Cardiac muscle cell (in vitro differentiated cells and primary cell): ENCODE measurements around the gene BBS9. TPM values are rescaled to one million over a fixed set of nuclear protein-coding genes. Genes with fewer than 3 reads are reported as not detected.

Experiments used
- DNase-seq, 2 donors: peaks; one replicate each; pipeline versions ENCODE4 v3.0.0 to v3.0.0-alpha.2; 2010 to 2017; ENCODE audit warnings: low read depth in 1 of 2, low spot score in 1 of 2
- H3K27ac ChIP-seq: fragments of 200-600 bp; sonication (generic); 2 replicates; pipeline ENCODE4 v1.5.1; 2016
- H3K27me3 ChIP-seq: fragments of 200-600 bp; sonication (generic); 2 replicates; pipeline ENCODE4 v1.6.0; 2016; ENCODE audit warnings: control low read depth
- H3K36me3 ChIP-seq: fragments of 200-600 bp; sonication (generic); 2 replicates; pipeline ENCODE4 v1.5.1; 2016; ENCODE audit warnings: control low read depth
- H3K4me1 ChIP-seq: fragments of 200-600 bp; sonication (generic); 2 replicates; pipeline ENCODE4 v1.8.1; 2017; ENCODE audit warnings: low read depth, mild to moderate bottlenecking, mixed run types
- H3K4me3 ChIP-seq: fragments of 200-600 bp; sonication (generic); 2 replicates; pipeline ENCODE4 v1.5.1; 2016; ENCODE audit warnings: mild to moderate bottlenecking
- H3K9me3 ChIP-seq: fragments of 200-600 bp; sonication (generic); 2 replicates; pipeline ENCODE4 v1.5.1; 2017; ENCODE audit warnings: low read depth, mild to moderate bottlenecking, control low read depth
- polyA plus RNA-seq: library from polyadenylated mRNA; unstranded; fragments of >200 nt; fragmentation: Nextera tagmentation; extraction: Ambion mirVana; gene quantifications from 2 replicates; pipeline ENCODE4 v1.2.1, GENCODE V29; 2016
- total RNA-seq: library from RNA; depleted of rRNA; stranded (reverse); fragments of >200 nt; gene quantifications from 2 replicates; pipeline ENCODE4 v1.2.3, GENCODE V29; 2016
- TF ChIP-seq, protein P1 (sequence below): IDR thresholded peaks from 2 replicates; pipeline ENCODE4 v1.5.1; 2012; ENCODE audit warnings: low read depth, mild to moderate bottlenecking, low read length

The BBS9 gene
- total and polyA plus RNA-seq, 2 experiments from 2014 or later = 9.8 to 13.2 TPM

DNA sequence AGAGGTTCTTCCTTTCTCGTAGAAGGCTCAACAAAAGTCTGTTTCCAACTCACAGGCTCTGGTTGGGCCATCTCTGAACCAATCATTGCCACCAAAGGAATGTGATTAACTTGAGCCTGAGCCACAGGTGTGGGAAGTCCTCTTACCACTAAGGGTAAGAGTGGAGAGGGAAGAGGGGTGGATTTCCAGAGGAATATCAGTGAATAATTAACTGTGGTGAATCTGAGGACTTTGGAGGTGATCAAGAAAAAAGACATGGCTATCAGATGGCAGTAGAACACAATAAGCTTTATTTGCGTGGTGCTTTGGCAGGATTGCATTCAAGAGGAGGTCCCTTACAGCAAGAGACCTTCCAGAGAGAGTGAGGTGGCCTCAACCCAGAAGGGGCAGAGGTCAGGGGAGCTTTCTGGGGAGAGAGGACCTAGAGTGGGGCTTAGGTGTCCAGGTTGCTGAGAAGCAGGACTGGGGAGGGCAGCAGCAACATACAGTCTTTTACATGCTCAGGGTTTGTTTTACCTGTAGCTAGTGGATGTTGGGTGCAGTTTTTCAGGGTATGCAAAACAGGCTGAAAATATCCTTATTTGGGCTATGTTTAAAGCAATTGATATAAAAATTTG lies 61.4 kb downstream of the BBS9 start:
- DNase-seq = no peak
- TF ChIP-seq, protein P1, sequence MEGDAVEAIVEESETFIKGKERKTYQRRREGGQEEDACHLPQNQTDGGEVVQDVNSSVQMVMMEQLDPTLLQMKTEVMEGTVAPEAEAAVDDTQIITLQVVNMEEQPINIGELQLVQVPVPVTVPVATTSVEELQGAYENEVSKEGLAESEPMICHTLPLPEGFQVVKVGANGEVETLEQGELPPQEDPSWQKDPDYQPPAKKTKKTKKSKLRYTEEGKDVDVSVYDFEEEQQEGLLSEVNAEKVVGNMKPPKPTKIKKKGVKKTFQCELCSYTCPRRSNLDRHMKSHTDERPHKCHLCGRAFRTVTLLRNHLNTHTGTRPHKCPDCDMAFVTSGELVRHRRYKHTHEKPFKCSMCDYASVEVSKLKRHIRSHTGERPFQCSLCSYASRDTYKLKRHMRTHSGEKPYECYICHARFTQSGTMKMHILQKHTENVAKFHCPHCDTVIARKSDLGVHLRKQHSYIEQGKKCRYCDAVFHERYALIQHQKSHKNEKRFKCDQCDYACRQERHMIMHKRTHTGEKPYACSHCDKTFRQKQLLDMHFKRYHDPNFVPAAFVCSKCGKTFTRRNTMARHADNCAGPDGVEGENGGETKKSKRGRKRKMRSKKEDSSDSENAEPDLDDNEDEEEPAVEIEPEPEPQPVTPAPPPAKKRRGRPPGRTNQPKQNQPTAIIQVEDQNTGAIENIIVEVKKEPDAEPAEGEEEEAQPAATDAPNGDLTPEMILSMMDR = no peak
- Histone ChIP-seq H3K4me1 (peaks cover 12% of the 10 kb centered on the region), H3K36me3 (no peaks in the 10 kb centered on the region), H3K27ac (no peak overlapping the region), H3K9me3 (no peaks in the 10 kb centered on the region), H3K4me3 (no peak overlapping the region), H3K27me3 (no peaks in the 10 kb centered on the region)

GRCh38 chr7:33191340-33191739 lies 62.0 kb downstream of the BBS9 start:
- Histone ChIP-seq H3K36me3 (no peaks in the 10 kb centered on the region), H3K27me3 (no peaks in the 10 kb centered on the region), H3K4me1 (peaks cover 11% of the 10 kb centered on the region), H3K4me3 (no peak overlapping the region), H3K9me3 (no peaks in the 10 kb centered on the region), H3K27ac (no peak overlapping the region)
- TF ChIP-seq, protein P1 = no peak
- no peak for DNase-seq

- peak in 1 of 2 donors; percentile 11 for DNase-seq
- Histone ChIP-seq H3K4me3 (no peak overlapping the region), H3K4me1 (peaks cover 7% of the 10 kb centered on the region), H3K36me3 (no peaks in the 10 kb centered on the region), H3K27me3 (no peaks in the 10 kb centered on the region), H3K27ac (no peak overlapping the region), H3K9me3 (no peaks in the 10 kb centered on the region)
- TF ChIP-seq, protein P1 = no peak
Observed at GRCh38 chr7:33192695-33193291, 63.4 kb downstream of the BBS9 start.

DNA sequence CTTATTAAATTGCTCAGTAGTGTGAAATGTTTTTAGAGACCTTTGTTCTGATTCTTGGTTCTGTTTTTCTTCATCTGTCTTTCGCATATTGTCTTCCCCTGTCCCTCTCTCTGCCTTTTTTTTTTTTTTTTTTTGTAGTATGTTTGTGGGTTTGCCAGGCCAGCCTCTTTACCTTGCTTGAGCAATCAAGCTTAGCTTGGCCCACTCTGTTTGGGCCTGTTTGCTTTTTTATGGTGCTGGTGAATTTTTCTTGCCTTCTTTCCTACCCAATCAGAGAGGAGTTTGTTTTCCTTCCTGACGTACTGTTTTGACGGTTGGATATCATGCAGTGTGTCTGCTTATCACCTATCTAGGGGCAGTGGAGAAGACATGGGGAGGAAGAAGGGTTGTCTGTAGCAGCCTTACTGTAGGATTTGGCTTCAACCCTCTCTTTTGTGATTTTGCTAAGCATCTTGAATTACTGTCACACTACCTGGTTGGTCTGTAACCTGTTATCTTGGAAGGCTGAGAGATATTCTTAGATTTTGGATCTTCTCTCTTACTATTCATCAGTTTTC lies 64.0 kb downstream of the BBS9 start:
- no peaks in the 10 kb centered on the region for H3K36me3 ChIP-seq
- H3K4me3 ChIP-seq = no peak overlapping the region
- TF ChIP-seq, protein P1 = no peak
- no peak for DNase-seq
- peaks cover 7% of the 10 kb centered on the region for H3K4me1 ChIP-seq
- H3K27me3 ChIP-seq = no peaks in the 10 kb centered on the region
- H3K27ac ChIP-seq = no peak overlapping the region
- no peaks in the 10 kb centered on the region for H3K9me3 ChIP-seq

GRCh38 chr7:33195264-33195663 lies 65.9 kb downstream of the BBS9 start:
- peaks cover 7% of the 10 kb centered on the region for H3K4me1 ChIP-seq
- H3K9me3 ChIP-seq = no peaks in the 10 kb centered on the region
- H3K27me3 ChIP-seq = no peaks in the 10 kb centered on the region
- H3K4me3 ChIP-seq = no peak overlapping the region
- H3K27ac ChIP-seq = no peak overlapping the region
- peak in 1 of 2 donors; percentile 91 for DNase-seq
- TF ChIP-seq, protein P1 = no peak
- no peaks in the 10 kb centered on the region for H3K36me3 ChIP-seq
